Brain microvascular endothelial cell (primary cell): ENCODE measurements around the gene VSTM1.

Source experiments
- DNase-seq: peaks from one replicate; pipeline ENCODE4 v3.0.0-alpha.2; 2020
- H3K27ac ChIP-seq: fragments of 250-450 bp; sonication (Bioruptor Pico); 2 replicates; pipeline ENCODE4 v1.5.1; 2020; ENCODE audit warnings: mild to moderate bottlenecking, moderate library complexity
- H3K27me3 ChIP-seq: fragments of 250-450 bp; sonication (Bioruptor Pico); replicated peaks from 2 replicates; pipeline ENCODE4 v1.5.1; 2020; ENCODE audit warnings: mild to moderate bottlenecking
- H3K36me3 ChIP-seq: fragments of 250-450 bp; sonication (Bioruptor Pico); replicated peaks from 2 replicates; pipeline ENCODE4 v1.5.1; 2020; ENCODE audit warnings: mild to moderate bottlenecking
- H3K4me3 ChIP-seq: 2 replicates; pipeline ENCODE4 v1.5.1; 2011; ENCODE audit warnings: low read depth, mild to moderate bottlenecking, control low read depth, low read length, moderate library complexity
- CTCF ChIP-seq: IDR thresholded peaks from 2 replicates; pipeline ENCODE4 v1.5.1; 2011; ENCODE audit warnings: low read depth, mild to moderate bottlenecking, moderate library complexity, low read length, control low read depth, inconsistent platforms; ENCODE audit errors: missing control alignments
- in situ Hi-C: cut with HindIII; loops from 2 replicates; pipeline ENCODE4 v1.10.0; 2017; ENCODE audit warnings: low sequenced_read_pairs, low pct_ligation_motif_present

Gene VSTM1

GRCh38 chr19:54030895-54031586 is 32.7 kb downstream of the VSTM1 start:
- DNase-seq: no peak
- H3K4me3 ChIP-seq: no peak overlapping the region
- in situ Hi-C loops: no loop called here

GRCh38 chr19:54029930-54030490 is 33.7 kb downstream of the VSTM1 start:
- peak; percentile 64 for DNase-seq
- H3K4me3 ChIP-seq: no peak overlapping the region
- H3K27ac ChIP-seq: no peak overlapping the region
- peak; percentile 83 for TF ChIP-seq CTCF
- in situ Hi-C loops: no loop called here
- H3K36me3 ChIP-seq: no peaks in the 10 kb centered on the region
- H3K27me3 ChIP-seq: no peaks in the 10 kb centered on the region

More at GRCh38 chr19:54030895-54031586, 32.7 kb downstream of the VSTM1 start:
- Histone ChIP-seq H3K27me3 (no peaks in the 10 kb centered on the region), H3K27ac (no peak overlapping the region), H3K36me3 (no peaks in the 10 kb centered on the region)
- TF ChIP-seq CTCF: peak; percentile 75

GRCh38 chr19:54029301-54029700 is 34.4 kb downstream of the VSTM1 start:
- in situ Hi-C loops: no loop called here

GRCh38 chr19:54026656-54027055 is 37.0 kb downstream of the VSTM1 start:
- Histone ChIP-seq H3K4me3 (no peak overlapping the region), H3K27me3 (no peaks in the 10 kb centered on the region), H3K27ac (no peak overlapping the region), H3K36me3 (no peaks in the 10 kb centered on the region)
- no peak for TF ChIP-seq CTCF
- in situ Hi-C loops: no loop called here
- DNase-seq: no peak

More at GRCh38 chr19:54029301-54029700, 34.4 kb downstream of the VSTM1 start:
- Histone ChIP-seq H3K36me3 (no peaks in the 10 kb centered on the region), H3K27ac (no peak overlapping the region), H3K4me3 (no peak overlapping the region), H3K27me3 (no peaks in the 10 kb centered on the region)
- no peak for DNase-seq
- TF ChIP-seq CTCF: no peak

GRCh38 chr19:54024660-54025059 is 39.0 kb downstream of the VSTM1 start:
- Histone ChIP-seq H3K27ac (no peak overlapping the region), H3K4me3 (no peak overlapping the region), H3K36me3 (no peaks in the 10 kb centered on the region), H3K27me3 (no peaks in the 10 kb centered on the region)
- in situ Hi-C loops: no loop called here
- DNase-seq: no peak
- TF ChIP-seq CTCF: no peak

- Histone ChIP-seq H3K4me3 (no peak overlapping the region), H3K36me3 (no peaks in the 10 kb centered on the region), H3K27ac (peak overlapping the region; percentile 42), H3K27me3 (no peaks in the 10 kb centered on the region)
- no peak for TF ChIP-seq CTCF
- in situ Hi-C loops: no loop called here
- DNase-seq: no peak
Observed at GRCh38 chr19:54023191-54023590, 40.5 kb downstream of the VSTM1 start.
